ENCODE results near the gene HAO1.
"Not testable (repeated sequence)": the region's sequence is repeated elsewhere in the genome, so short reads cannot be mapped to it uniquely, and the experiment has no call there.

Gene HAO1

GRCh38 chr20:7940341-7940740 is at the start of gene HAO1:
Gene HAO1 (minus strand): TSS chr20:7940458. CDS start chr20:7940422, 36 bp downstream.
- DNase-seq, result no peak

GRCh38 chr20:7989379-7989778 is 49.1 kb upstream of the HAO1 start:
- no peak for DNase-seq

GRCh38 chr20:7985916-7986315 is 45.7 kb upstream of the HAO1 start:
- DNase-seq, result no peak

GRCh38 chr20:7984192-7984591 is 43.9 kb upstream of the HAO1 start:
- no peak for DNase-seq

- no peak for DNase-seq
These were observed 41.1 kb upstream of the HAO1 start for GRCh38 chr20:7981374-7981773.

- DNase-seq, result no peak
These were observed 40.2 kb upstream of the HAO1 start for GRCh38 chr20:7980332-7981046.

- no peak for DNase-seq
These were observed 37.5 kb upstream of the HAO1 start for GRCh38 chr20:7977709-7978108.

- no peak for DNase-seq
These were observed 35.7 kb upstream of the HAO1 start for GRCh38 chr20:7975851-7976414.

- no peak for DNase-seq
These were observed 34.7 kb upstream of the HAO1 start for GRCh38 chr20:7974785-7975435.

GRCh38 chr20:7971536-7972280 is 31.4 kb upstream of the HAO1 start:
- no peak for DNase-seq

GRCh38 chr20:7967199-7967844 is 27.1 kb upstream of the HAO1 start:
- no peak for DNase-seq

- no peak for DNase-seq
These were observed 25.9 kb upstream of the HAO1 start for GRCh38 chr20:7966176-7966575.

GRCh38 chr20:7959484-7959883 is 19.2 kb upstream of the HAO1 start:
- DNase-seq, result no peak

GRCh38 chr20:7956561-7956960 is 16.3 kb upstream of the HAO1 start:
- DNase-seq, result not testable (repeated sequence)

GRCh38 chr20:7950387-7950786 is 10.1 kb upstream of the HAO1 start:
- no peak for DNase-seq

- DNase-seq, result no peak
These were observed 3.6 kb upstream of the HAO1 start for GRCh38 chr20:7943891-7944290.

- DNase-seq, result no peak
These were observed 595 bp downstream of the HAO1 start for GRCh38 chr20:7939663-7940062.

- DNase-seq, result no peak
These were observed 2.2 kb downstream of the HAO1 start for GRCh38 chr20:7938058-7938457.

GRCh38 chr20:7937328-7937727 is 2.9 kb downstream of the HAO1 start:
- DNase-seq, result no peak

GRCh38 chr20:7935027-7935551 is 5.2 kb downstream of the HAO1 start:
- no peak for DNase-seq

GRCh38 chr20:7933346-7933745 is 6.9 kb downstream of the HAO1 start:
- no peak for DNase-seq

GRCh38 chr20:7930343-7930742 is 9.9 kb downstream of the HAO1 start:
- no peak for DNase-seq

GRCh38 chr20:7926767-7927166 is 13.5 kb downstream of the HAO1 start:
- no peak for DNase-seq
